Heart left ventricle (tissue), 16 donors: ENCODE data around the gene NBL1. TPM values are rescaled to one million over a fixed set of nuclear protein-coding genes. Genes with fewer than 3 reads are reported as not detected.

Experiments
- ATAC-seq, 4 donors: fragments of 200-7000 bp; cut with Tn5 transposase; one replicate each; pipeline ENCODE4 v1.9.1; 2020 to 2022; ENCODE audit warnings: moderate library complexity in 4 of 4, mild to moderate bottlenecking in 3 of 4, moderate number of reproducible peaks in 1 of 4
- DNase-seq, 5 donors: peaks; one replicate each; pipeline ENCODE4 v3.0.0-alpha.2; 2020
- H3K27ac ChIP-seq, 12 donors: fragments of 200-600 bp; sonication (generic) in 4 of 12; one replicate each; pipeline versions ENCODE4 v1.5.0 to v1.8.0; 2016 to 2022; ENCODE audit warnings: mild to moderate bottlenecking in 2 of 12
- H3K27me3 ChIP-seq, 9 donors: fragments of 200-600 bp; sonication (generic) in 2 of 9; one replicate each; pipeline versions ENCODE4 v1.5.1 to v1.8.0; 2016 to 2022; ENCODE audit warnings: mild to moderate bottlenecking in 3 of 9
- H3K36me3 ChIP-seq, 9 donors: fragments of 200-600 bp; sonication (generic) in 2 of 9; one replicate each; pipeline versions ENCODE4 v1.5.0 to v1.8.0; 2018 to 2022; ENCODE audit warnings: mild to moderate bottlenecking in 2 of 9
- H3K4me1 ChIP-seq, 12 donors: fragments of 200-600 bp; sonication (generic) in 4 of 12; one replicate each; pipeline versions ENCODE4 v1.5.0 to v1.8.0; 2016 to 2022; ENCODE audit warnings: mild to moderate bottlenecking in 3 of 12
- H3K4me3 ChIP-seq, 12 donors: fragments of 200-600 bp; sonication (generic) in 4 of 12; one replicate each; pipeline versions ENCODE4 v1.5.0 to v1.8.0; 2017 to 2022; ENCODE audit warnings: mild to moderate bottlenecking in 9 of 12, moderate library complexity in 4 of 12
- H3K9me3 ChIP-seq, 12 donors: fragments of 200-600 bp; sonication (generic) in 4 of 12; one replicate each; pipeline versions ENCODE4 v1.5.0 to v1.8.0; 2016 to 2022; ENCODE audit warnings: mild to moderate bottlenecking in 1 of 12
- CTCF ChIP-seq, 12 donors: fragments of 200-600 bp; sonication (generic) in 4 of 12; IDR thresholded peaks; one replicate each; pipeline versions ENCODE4 v1.5.0 to v1.8.0; 2018 to 2022; ENCODE audit warnings: antibody characterized with exemption in 12 of 12, mild to moderate bottlenecking in 5 of 12
- POLR2A ChIP-seq, 2 donors: fragments of 450-650 bp; IDR thresholded peaks; one replicate each; pipeline ENCODE4 v1.6.1; 2017; ENCODE audit warnings: antibody characterized with exemption in 2 of 2, mild to moderate bottlenecking in 2 of 2, moderate library complexity in 2 of 2
- WGBS, 4 donors: extraction: QIAGEN DNeasy Blood & Tissue Kit in 2 of 4; methylation state at CpG; one replicate each; pipeline versions ENCODE4 v1.1.5 to v1.1.7; 2013 to 2018; 5-methylcytosine and 5-hydroxymethylcytosine counted together
- intact Hi-C, 10 donors: fragments of 100-400 bp; cut with DNase I; formaldehyde crosslinking; loops; one replicate each; pipeline versions ENCODE4 v1.11.1 to v1.14.2; 2022
- polyA plus RNA-seq, 2 donors: library from polyadenylated mRNA; stranded (reverse); fragments of 200-250 nt; gene quantifications; one replicate each; pipeline ENCODE4 v1.2.3, GENCODE V29; 2013
- total RNA-seq, 9 donors: library from RNA; depleted of rRNA in 2 of 9; stranded (reverse); fragments of >200 nt in 2 of 9; fragmentation: NEBNext Ultra II Directional in 3 of 9; extraction: Animal tissue kit (Norgen Biotek cat#: 25700) in 3 of 9; gene quantifications; one replicate each; pipeline versions ENCODE4 v1.1.0 to v1.2.4, GENCODE V29; 2016 to 2023
- donor health status: ischemic (EF 13 %, LVEDD 7.1; RV severe dilation, severe dysfunction).
- donor health status: healthy with polysubstance abuse.
- donor health status: DM: no; HTN: yes; CAD: no.
- donor health status: DM: no; HTN: no; CAD: no.
- donor health status: ischemic (EF 25% LVEDD 6.9; RV normal size, moderate dysfunction).
- donor health status: ischemic (EF 25% LVEDD 5.7; RV mildly dilated, moderate dysfunction).
- donor health status: healthy.
- donor health status: DM: yes; HTN: yes; CAD: no.
- donor health status: ischemic (EF 35%, LVEDD 5.7; RV mildly dilated, moderate dysfunction).
- donor health status: nonischemic (EF 11% LVEDD 7.7; RV severe dilation, severe dysfunction).
- donor health status: DM: yes; HTN: yes; CAD: no.
- donor health status: PGD.
- donor health status: ischemic (EF 29% LVEDD 5.4; RV normal size, mild dysfunction).
- donor health status: nonischemic (EF 23%, LVEDD 6.1; RV moderate dilation, normal function).

Gene NBL1
- total and polyA plus RNA-seq, 11 donors: 19.3 to 61.4 (median 33.1) TPM

- no peaks in the 10 kb centered on the region for H3K9me3 ChIP-seq
- peaks cover 0 to 11% (median 2%) of the 10 kb centered on the region in 9 donors for H3K36me3 ChIP-seq
- TF ChIP-seq POLR2A (IDR thresholded peaks at IDR 0.05) (no peak), CTCF (IDR thresholded peaks at IDR 0.05) (no peak)
- H3K4me3 ChIP-seq: no peak overlapping the region
- DNase-seq (no peak), ATAC-seq (no peak)
- peaks cover 6 to 70% (median 33%) of the 10 kb centered on the region in 12 donors for H3K4me1 ChIP-seq
- no peaks in the 10 kb centered on the region for H3K27me3 ChIP-seq
- H3K27ac ChIP-seq: peak overlapping the region in 2 of 12 donors; percentile 9 to 44
- intact Hi-C loops: loop anchor here in 1 of 10 donors (5.0 kb wide), 1 partner anchor 35 kb away; the partner anchor contains the start of gene NBL1
- WGBS, 4 donors: 65 to 77% (median 69%) methylated on average over 4 of the region's 4 CpGs
Observed at GRCh38 chr1:19606817-19607642, 37.1 kb upstream of the NBL1 start.

DNA sequence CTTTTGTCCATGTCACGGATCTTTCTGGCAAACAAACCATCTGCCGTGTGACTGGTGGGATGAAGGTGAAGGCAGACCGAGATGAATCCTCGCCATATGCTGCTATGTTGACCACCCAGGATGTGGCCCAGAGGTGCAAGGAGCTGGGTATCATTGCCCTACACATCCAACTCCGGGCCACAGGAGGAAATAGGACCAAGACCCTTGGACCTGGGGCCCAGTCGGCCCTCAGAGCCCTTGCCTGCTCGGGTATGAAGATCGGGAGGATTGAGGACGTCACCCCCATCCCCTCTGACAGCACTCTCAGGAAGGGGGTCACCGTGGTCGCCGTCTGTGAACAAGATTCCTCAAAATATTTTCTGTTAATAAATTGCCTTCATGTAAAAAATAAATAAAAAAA lies 35.9 kb upstream of the NBL1 start:
- intact Hi-C loops: loop anchor here in 1 of 10 donors (5.0 kb wide), 1 partner anchor 34 kb away; the partner anchor contains the start of gene NBL1
- WGBS, 4 donors: 90 to 92% (median 91%) methylated on average over 12 of the region's 12 CpGs

GRCh38 chr1:19610282-19610981 lies 33.7 kb upstream of the NBL1 start:
- Histone ChIP-seq H3K4me3 (no peak overlapping the region), H3K27me3 (no peaks in the 10 kb centered on the region), H3K36me3 (peaks cover 0 to 12% (median 8%) of the 10 kb centered on the region in 9 donors), H3K9me3 (no peaks in the 10 kb centered on the region), H3K4me1 (peaks cover 6 to 65% (median 35%) of the 10 kb centered on the region in 12 donors), H3K27ac (peak overlapping the region in 1 of 12 donors; percentile 52)
- intact Hi-C loops: no loop called here
- 76 to 84% (median 82%) methylated on average over 8 of the region's 8 CpGs for WGBS, 4 donors
- TF ChIP-seq POLR2A (IDR thresholded peaks at IDR 0.05) (no peak), CTCF (IDR thresholded peaks at IDR 0.05) (no peak)
- no peak for ATAC-seq
- no peak for DNase-seq

More for the DNA sequence above, 35.9 kb upstream of the NBL1 start:
- H3K4me3 ChIP-seq: no peak overlapping the region
- H3K9me3 ChIP-seq: no peaks in the 10 kb centered on the region
- H3K4me1 ChIP-seq: peaks cover 6 to 77% (median 42%) of the 10 kb centered on the region in 12 donors
- DNase-seq: no peak
- H3K36me3 ChIP-seq: peaks cover 0 to 5% (median 0%) of the 10 kb centered on the region in 9 donors
- H3K27me3 ChIP-seq: no peaks in the 10 kb centered on the region
- H3K27ac ChIP-seq: peak overlapping the region in 1 of 12 donors; percentile 44
- no peak for ATAC-seq
- TF ChIP-seq CTCF (IDR thresholded peaks at IDR 0.05): no peak
- TF ChIP-seq POLR2A (IDR thresholded peaks at IDR 0.05): no peak

DNA sequence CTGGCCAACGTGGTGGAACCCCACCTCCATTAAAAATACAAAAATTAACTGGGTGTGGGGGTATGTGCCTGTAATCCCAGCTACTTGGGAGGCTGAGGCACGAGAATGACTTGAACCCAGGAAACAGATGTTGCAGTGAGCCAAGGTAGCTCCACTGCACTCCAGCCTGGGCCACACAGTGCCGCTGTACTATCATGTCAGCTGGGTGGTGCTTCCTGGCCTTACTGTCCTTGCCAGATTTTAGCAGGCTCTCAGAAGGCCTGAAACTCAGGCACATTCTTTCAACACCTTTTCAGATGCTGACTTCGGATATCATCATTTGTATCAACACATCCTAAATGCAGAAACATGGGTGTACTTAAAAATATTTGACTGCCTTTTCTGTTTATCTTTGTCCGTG lies 31.6 kb upstream of the NBL1 start:
- peaks cover 0 to 31% (median 19%) of the 10 kb centered on the region in 9 donors for H3K36me3 ChIP-seq
- DNase-seq (no peak), ATAC-seq (peak; percentile 50 to 68 (median 58))
- peak overlapping the region in 5 of 12 donors; percentile 7 to 72 (median 47) for H3K27ac ChIP-seq
- peaks cover 3 to 47% (median 22%) of the 10 kb centered on the region in 12 donors for H3K4me1 ChIP-seq
- 48 to 52% (median 50%) methylated on average over 4 to 5 of the region's 5 CpGs for WGBS, 4 donors
- TF ChIP-seq POLR2A (IDR thresholded peaks at IDR 0.05) (no peak), CTCF (IDR thresholded peaks at IDR 0.05) (no peak)
- H3K9me3 ChIP-seq: no peaks in the 10 kb centered on the region
- intact Hi-C loops: no loop called here
- H3K4me3 ChIP-seq: no peak overlapping the region
- no peaks in the 10 kb centered on the region for H3K27me3 ChIP-seq
